ENCODE measurements around the gene CHST8. TPM values are rescaled to one million over a fixed set of nuclear protein-coding genes. Genes with fewer than 3 reads are reported as not detected.

Gene CHST8
- total and polyA plus RNA-seq, 9 donors, result 0.48 to 2.5 (median 1.0) TPM; not detected in 1

- WGBS, 3 donors, result 1% methylated on average over 55 to 88 of the region's 92 CpGs
- Histone ChIP-seq H3K27ac (peak within 1 kb of the TSS; percentile 82 to 99), H3K27me3 (no peaks in the 10 kb centered on the region), H3K9me3 (no peaks in the 10 kb centered on the region), H3K36me3 (no peaks in the 10 kb centered on the region), H3K4me3 (peak within 1 kb of the TSS; percentile 66), H3K4me1 (ENCODE audit: insufficient read depth) (peaks cover 9% of the 10 kb centered on the region)
- DNase-seq, result peak; percentile 50 to 79 (median 73)
- intact Hi-C loops (cut with DNase I), result loop anchor here in 1 of 4 donors (5.0 kb wide), 1 partner anchor 81 kb away; no protein-coding TSS in a partner anchor
- TF ChIP-seq, protein P1, sequence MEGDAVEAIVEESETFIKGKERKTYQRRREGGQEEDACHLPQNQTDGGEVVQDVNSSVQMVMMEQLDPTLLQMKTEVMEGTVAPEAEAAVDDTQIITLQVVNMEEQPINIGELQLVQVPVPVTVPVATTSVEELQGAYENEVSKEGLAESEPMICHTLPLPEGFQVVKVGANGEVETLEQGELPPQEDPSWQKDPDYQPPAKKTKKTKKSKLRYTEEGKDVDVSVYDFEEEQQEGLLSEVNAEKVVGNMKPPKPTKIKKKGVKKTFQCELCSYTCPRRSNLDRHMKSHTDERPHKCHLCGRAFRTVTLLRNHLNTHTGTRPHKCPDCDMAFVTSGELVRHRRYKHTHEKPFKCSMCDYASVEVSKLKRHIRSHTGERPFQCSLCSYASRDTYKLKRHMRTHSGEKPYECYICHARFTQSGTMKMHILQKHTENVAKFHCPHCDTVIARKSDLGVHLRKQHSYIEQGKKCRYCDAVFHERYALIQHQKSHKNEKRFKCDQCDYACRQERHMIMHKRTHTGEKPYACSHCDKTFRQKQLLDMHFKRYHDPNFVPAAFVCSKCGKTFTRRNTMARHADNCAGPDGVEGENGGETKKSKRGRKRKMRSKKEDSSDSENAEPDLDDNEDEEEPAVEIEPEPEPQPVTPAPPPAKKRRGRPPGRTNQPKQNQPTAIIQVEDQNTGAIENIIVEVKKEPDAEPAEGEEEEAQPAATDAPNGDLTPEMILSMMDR (IDR thresholded peaks at IDR 0.05), result no peak
- no peak for TF ChIP-seq POLR2A (IDR thresholded peaks at IDR 0.05)
- no peak for TF ChIP-seq EP300 (IDR thresholded peaks at IDR 0.05)
Observed at GRCh38 chr19:33796164-33796875, 174.6 kb downstream of the CHST8 start, which contains the start of gene KCTD15. KCTD15 (plus strand) TSS chr19:33796870; CDS start chr19:33800455, 3,585 bp downstream.

DNA sequence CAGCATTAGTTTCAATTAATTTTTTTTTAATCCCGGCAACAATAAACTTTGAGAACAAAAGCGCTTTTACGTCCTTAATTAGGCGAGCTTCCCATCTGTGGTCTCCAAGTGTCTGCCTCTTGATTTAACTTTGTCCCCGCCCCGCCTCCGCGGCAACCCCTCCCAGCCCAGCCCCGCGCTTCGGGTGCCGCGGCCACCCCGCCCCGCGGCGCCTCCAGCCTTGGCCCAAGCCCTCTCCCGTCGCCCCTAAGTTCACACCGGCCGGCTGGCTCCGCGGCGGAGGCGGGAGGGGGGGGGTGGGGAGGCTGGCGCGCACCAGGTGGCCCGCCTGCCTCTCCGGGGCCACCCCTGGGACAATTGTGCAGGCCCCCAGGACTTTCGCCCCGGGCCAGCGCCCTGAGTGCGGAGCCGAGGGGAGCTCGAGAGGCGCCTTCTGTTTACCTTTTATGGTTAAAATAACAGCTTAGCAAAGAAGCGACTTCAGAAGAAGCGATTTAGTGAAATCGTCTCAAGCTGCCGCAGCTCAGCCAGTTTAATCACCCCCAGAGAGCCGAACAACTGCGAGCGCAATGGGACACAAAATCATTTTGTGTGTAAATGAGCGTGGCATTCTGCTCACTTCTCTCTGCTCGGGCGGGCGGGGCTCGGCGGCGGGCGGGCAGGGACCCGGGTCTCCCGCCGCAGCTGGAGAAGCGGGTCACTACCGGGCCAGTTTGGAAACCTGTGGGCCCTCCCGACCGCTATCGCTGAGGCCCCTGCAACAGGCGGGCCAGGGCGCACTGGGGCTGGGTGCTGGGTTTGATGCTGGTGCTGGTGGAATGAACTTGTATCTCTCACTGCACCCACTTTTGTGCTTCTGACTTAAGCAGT, 176.3 kb downstream of the CHST8 start:
- 2 to 7% (median 2%) methylated on average over 51 to 61 of the region's 61 CpGs for WGBS, 3 donors
- peak overlapping the region; percentile 73 to 99 for H3K27ac ChIP-seq
- intact Hi-C loops (cut with DNase I), result loop anchor here in 1 of 4 donors (5.0 kb wide), 1 partner anchor 79 kb away; no protein-coding TSS in a partner anchor
- no peaks in the 10 kb centered on the region for H3K9me3 ChIP-seq
- peaks cover 9% of the 10 kb centered on the region for H3K4me1 ChIP-seq (ENCODE audit: insufficient read depth)
- no peaks in the 10 kb centered on the region for H3K36me3 ChIP-seq
- DNase-seq, result peak; percentile 67 to 82 (median 75)
- H3K27me3 ChIP-seq, result no peaks in the 10 kb centered on the region
- TF ChIP-seq, protein P1 (IDR thresholded peaks at IDR 0.05), result no peak
- TF ChIP-seq POLR2A (IDR thresholded peaks at IDR 0.05), result no peak
- TF ChIP-seq EP300 (IDR thresholded peaks at IDR 0.05), result no peak
- H3K4me3 ChIP-seq, result peak overlapping the region; percentile 66

- DNase-seq, result peak in 1 of 5 donors; percentile 30
- 2 to 9% (median 4%) methylated on average over 12 of the region's 12 CpGs for WGBS, 3 donors
- Histone ChIP-seq H3K36me3 (no peaks in the 10 kb centered on the region), H3K27me3 (no peaks in the 10 kb centered on the region), H3K9me3 (no peaks in the 10 kb centered on the region), H3K4me3 (peak overlapping the region; percentile 66), H3K27ac (peak overlapping the region; percentile 73 to 99), H3K4me1 (ENCODE audit: insufficient read depth) (peaks cover 9% of the 10 kb centered on the region)
- TF ChIP-seq POLR2A (IDR thresholded peaks at IDR 0.05) (no peak), EP300 (IDR thresholded peaks at IDR 0.05) (no peak)
- TF ChIP-seq, protein P1 (IDR thresholded peaks at IDR 0.05), result no peak
- intact Hi-C loops (cut with DNase I), result loop anchor here in 1 of 4 donors (5.0 kb wide), 1 partner anchor 79 kb away; no protein-coding TSS in a partner anchor
Observed at GRCh38 chr19:33798681-33799111, 176.9 kb downstream of the CHST8 start.

GRCh38 chr19:33799476-33799875, 177.7 kb downstream of the CHST8 start:
- no peak for DNase-seq
- peak overlapping the region in 1 of 2 donors; percentile 99 for H3K27ac ChIP-seq
- H3K4me1 ChIP-seq (ENCODE audit: insufficient read depth), result peaks cover 12% of the 10 kb centered on the region
- H3K27me3 ChIP-seq, result no peaks in the 10 kb centered on the region
- peak overlapping the region; percentile 66 for H3K4me3 ChIP-seq
- H3K9me3 ChIP-seq, result no peaks in the 10 kb centered on the region
- intact Hi-C loops (cut with DNase I), result loop anchor here in 1 of 4 donors (5.0 kb wide), 1 partner anchor 78 kb away; no protein-coding TSS in a partner anchor
- TF ChIP-seq POLR2A (IDR thresholded peaks at IDR 0.05) (no peak), EP300 (IDR thresholded peaks at IDR 0.05) (no peak)
- TF ChIP-seq, protein P1 (IDR thresholded peaks at IDR 0.05), result no peak
- 72 to 79% (median 74%) methylated on average over 5 of the region's 5 CpGs for WGBS, 3 donors
- no peaks in the 10 kb centered on the region for H3K36me3 ChIP-seq
